Measurements from ENCODE around the gene XPA. TPM values are rescaled to one million over a fixed set of nuclear protein-coding genes. Genes with fewer than 3 reads are reported as not detected.
A peak's percentile ranks its signal among the peaks of the same experiment; 100 is the strongest.

XPA gene
- total RNA-seq, 1 donor from 2014 or later, result 9.8 TPM

DNA sequence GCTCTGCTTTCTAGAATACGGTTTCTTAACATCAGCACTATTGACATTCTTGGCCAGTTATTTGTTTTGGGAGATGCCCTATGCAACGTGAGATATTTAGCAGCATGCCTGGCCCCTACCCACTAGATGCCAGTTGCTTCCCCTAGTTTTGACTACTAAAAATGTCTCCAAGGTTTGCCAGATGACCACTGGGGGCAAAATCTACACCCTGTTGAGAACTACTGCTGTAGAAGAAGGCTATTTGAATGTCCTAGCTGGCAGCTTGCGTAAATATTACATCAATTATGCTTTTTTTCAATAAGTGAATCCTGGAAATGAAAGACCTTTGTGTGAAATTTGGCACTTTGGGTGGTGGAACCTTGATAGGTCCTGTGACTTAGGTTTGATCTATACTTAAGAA is 58.5 kb downstream of the XPA start:
- H2AFZ ChIP-seq (ENCODE audit: low read depth, low read length), result no peak overlapping the region
- H3K9ac ChIP-seq (ENCODE audit: low read length), result no peak overlapping the region
- no peak overlapping the region for H3K4me3 ChIP-seq (ENCODE audit: insufficient read depth, low read depth, low read length)
- H3K27ac Mint-ChIP-seq (ENCODE audit: unreplicated experiment), result no peak overlapping the region
- H3K79me2 ChIP-seq (ENCODE audit: insufficient read depth, low read length), result peaks cover 83% of the 10 kb centered on the region
- H3K36me3 Mint-ChIP-seq (ENCODE audit: low read depth, unreplicated experiment), result no peaks in the 10 kb centered on the region
- H3K27me3 ChIP-seq (ENCODE audit: insufficient read depth, low read length), result no peaks in the 10 kb centered on the region
- H3K27ac ChIP-seq (ENCODE audit: low read depth, low read length), result no peak overlapping the region
- H3K4me3 Mint-ChIP-seq (ENCODE audit: unreplicated experiment), result peak overlapping the region; percentile 1
- TF ChIP-seq, protein P1, sequence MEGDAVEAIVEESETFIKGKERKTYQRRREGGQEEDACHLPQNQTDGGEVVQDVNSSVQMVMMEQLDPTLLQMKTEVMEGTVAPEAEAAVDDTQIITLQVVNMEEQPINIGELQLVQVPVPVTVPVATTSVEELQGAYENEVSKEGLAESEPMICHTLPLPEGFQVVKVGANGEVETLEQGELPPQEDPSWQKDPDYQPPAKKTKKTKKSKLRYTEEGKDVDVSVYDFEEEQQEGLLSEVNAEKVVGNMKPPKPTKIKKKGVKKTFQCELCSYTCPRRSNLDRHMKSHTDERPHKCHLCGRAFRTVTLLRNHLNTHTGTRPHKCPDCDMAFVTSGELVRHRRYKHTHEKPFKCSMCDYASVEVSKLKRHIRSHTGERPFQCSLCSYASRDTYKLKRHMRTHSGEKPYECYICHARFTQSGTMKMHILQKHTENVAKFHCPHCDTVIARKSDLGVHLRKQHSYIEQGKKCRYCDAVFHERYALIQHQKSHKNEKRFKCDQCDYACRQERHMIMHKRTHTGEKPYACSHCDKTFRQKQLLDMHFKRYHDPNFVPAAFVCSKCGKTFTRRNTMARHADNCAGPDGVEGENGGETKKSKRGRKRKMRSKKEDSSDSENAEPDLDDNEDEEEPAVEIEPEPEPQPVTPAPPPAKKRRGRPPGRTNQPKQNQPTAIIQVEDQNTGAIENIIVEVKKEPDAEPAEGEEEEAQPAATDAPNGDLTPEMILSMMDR (IDR thresholded peaks at IDR 0.05; ENCODE audit: insufficient read depth, low read depth, low read length), result peak; percentile 25
- TF ChIP-seq EZH2 (IDR thresholded peaks at IDR 0.05; ENCODE audit: insufficient read depth, low read length), result no peak
- H3K4me1 Mint-ChIP-seq (ENCODE audit: low read depth, unreplicated experiment), result peaks cover 26% of the 10 kb centered on the region
- H3K27me3 Mint-ChIP-seq (ENCODE audit: low read depth, unreplicated experiment), result no peaks in the 10 kb centered on the region
- no peak for DNase-seq (ENCODE audit: low read depth)
- H3K4me1 ChIP-seq (ENCODE audit: insufficient read depth, low read length), result peaks cover 8% of the 10 kb centered on the region
- H3K9me3 Mint-ChIP-seq (ENCODE audit: unreplicated experiment), result no peaks in the 10 kb centered on the region
- no peak for FAIRE-seq
- peaks cover 11% of the 10 kb centered on the region for H3K36me3 ChIP-seq (ENCODE audit: insufficient read depth, low read length)
- peaks cover 58% of the 10 kb centered on the region for H4K20me1 ChIP-seq (ENCODE audit: insufficient read depth, low read length)
- H3K4me2 ChIP-seq (ENCODE audit: low read length), result no peak overlapping the region
- no peaks in the 10 kb centered on the region for H3K9me3 ChIP-seq (ENCODE audit: insufficient read depth, low read depth, low read length)

DNA sequence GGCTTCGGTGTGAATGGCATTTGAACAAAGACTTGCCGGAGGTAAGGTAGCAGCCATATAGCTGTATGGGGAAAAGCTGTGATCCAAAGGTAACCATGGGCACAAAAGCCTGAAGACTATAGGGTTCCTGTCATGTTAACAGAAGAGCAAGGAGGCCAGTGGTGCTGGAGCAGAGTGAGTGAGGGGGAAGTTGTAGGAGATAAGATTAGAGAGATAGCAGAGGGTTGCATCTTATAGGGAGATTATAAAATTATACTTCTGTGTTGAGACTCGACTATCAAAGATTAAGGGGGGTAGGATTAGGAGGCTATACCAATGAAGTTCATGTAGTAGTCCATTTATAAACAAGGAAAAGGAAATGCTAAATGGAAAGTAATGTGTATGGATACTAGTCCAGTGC is 60.2 kb downstream of the XPA start:
- Mint-ChIP-seq H3K4me1 (ENCODE audit: low read depth, unreplicated experiment) (peaks cover 26% of the 10 kb centered on the region), H3K27ac (ENCODE audit: unreplicated experiment) (no peak overlapping the region), H3K9me3 (ENCODE audit: unreplicated experiment) (no peaks in the 10 kb centered on the region), H3K36me3 (ENCODE audit: low read depth, unreplicated experiment) (peaks cover 2% of the 10 kb centered on the region), H3K4me3 (ENCODE audit: unreplicated experiment) (peak overlapping the region; percentile 55), H3K27me3 (ENCODE audit: low read depth, unreplicated experiment) (no peaks in the 10 kb centered on the region)
- FAIRE-seq (no peak), DNase-seq (ENCODE audit: low read depth) (no peak)
- H3K9me3 ChIP-seq (ENCODE audit: insufficient read depth, low read depth, low read length), result no peaks in the 10 kb centered on the region
- H3K4me1 ChIP-seq (ENCODE audit: insufficient read depth, low read length), result peaks cover 12% of the 10 kb centered on the region
- H3K27ac ChIP-seq (ENCODE audit: low read depth, low read length), result no peak overlapping the region
- TF ChIP-seq EZH2 (IDR thresholded peaks at IDR 0.05; ENCODE audit: insufficient read depth, low read length), result no peak
- TF ChIP-seq, protein P1 (IDR thresholded peaks at IDR 0.05; ENCODE audit: insufficient read depth, low read depth, low read length), result no peak
- H3K36me3 ChIP-seq (ENCODE audit: insufficient read depth, low read length), result peaks cover 3% of the 10 kb centered on the region
- no peak overlapping the region for H2AFZ ChIP-seq (ENCODE audit: low read depth, low read length)
- H3K27me3 ChIP-seq (ENCODE audit: insufficient read depth, low read length), result no peaks in the 10 kb centered on the region
- peaks cover 58% of the 10 kb centered on the region for H4K20me1 ChIP-seq (ENCODE audit: insufficient read depth, low read length)
- no peak overlapping the region for H3K9ac ChIP-seq (ENCODE audit: low read length)
- H3K4me2 ChIP-seq (ENCODE audit: low read length), result peak overlapping the region; percentile 18
- H3K4me3 ChIP-seq (ENCODE audit: insufficient read depth, low read depth, low read length), result no peak overlapping the region
- H3K79me2 ChIP-seq (ENCODE audit: insufficient read depth, low read length), result peaks cover 82% of the 10 kb centered on the region

DNA sequence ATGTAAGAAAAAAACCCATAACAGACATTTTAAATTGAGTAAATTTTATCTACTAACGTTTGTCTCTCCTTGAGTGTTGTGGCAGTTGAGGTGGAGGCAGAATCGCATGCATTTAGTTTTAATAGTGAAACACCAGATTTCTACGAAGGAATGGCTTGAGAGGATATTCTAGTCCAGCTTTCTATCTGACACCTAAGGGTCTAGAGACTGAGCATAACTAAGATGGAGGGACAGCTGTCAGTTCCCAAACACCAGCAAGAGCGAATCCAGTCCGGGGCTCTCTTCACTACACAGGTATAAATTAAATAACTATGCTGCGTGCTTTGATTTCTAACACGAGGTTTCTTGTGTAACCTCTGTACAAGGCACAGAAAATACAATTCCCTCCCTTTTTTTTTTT is 62.1 kb downstream of the XPA start:
- Mint-ChIP-seq H3K9me3 (ENCODE audit: unreplicated experiment) (no peaks in the 10 kb centered on the region), H3K4me3 (ENCODE audit: unreplicated experiment) (peak overlapping the region; percentile 93), H3K27me3 (ENCODE audit: low read depth, unreplicated experiment) (no peaks in the 10 kb centered on the region), H3K27ac (ENCODE audit: unreplicated experiment) (peak overlapping the region; percentile 67), H3K36me3 (ENCODE audit: low read depth, unreplicated experiment) (peaks cover 2% of the 10 kb centered on the region), H3K4me1 (ENCODE audit: low read depth, unreplicated experiment) (peaks cover 22% of the 10 kb centered on the region)
- no peak for TF ChIP-seq EZH2 (IDR thresholded peaks at IDR 0.05; ENCODE audit: insufficient read depth, low read length)
- TF ChIP-seq, protein P1 (IDR thresholded peaks at IDR 0.05; ENCODE audit: insufficient read depth, low read depth, low read length), result no peak
- Histone ChIP-seq H3K79me2 (ENCODE audit: insufficient read depth, low read length) (peaks cover 82% of the 10 kb centered on the region), H3K36me3 (ENCODE audit: insufficient read depth, low read length) (no peaks in the 10 kb centered on the region), H3K4me1 (ENCODE audit: insufficient read depth, low read length) (peaks cover 15% of the 10 kb centered on the region), H3K27me3 (ENCODE audit: insufficient read depth, low read length) (no peaks in the 10 kb centered on the region), H3K4me2 (ENCODE audit: low read length) (peak overlapping the region; percentile 96), H3K9ac (ENCODE audit: low read length) (peak overlapping the region; percentile 95), H3K9me3 (ENCODE audit: insufficient read depth, low read depth, low read length) (no peaks in the 10 kb centered on the region), H3K27ac (ENCODE audit: low read depth, low read length) (no peak overlapping the region), H4K20me1 (ENCODE audit: insufficient read depth, low read length) (peaks cover 53% of the 10 kb centered on the region), H2AFZ (ENCODE audit: low read depth, low read length) (no peak overlapping the region), H3K4me3 (ENCODE audit: insufficient read depth, low read depth, low read length) (peak overlapping the region; percentile 95)
- no peak for FAIRE-seq
- DNase-seq (ENCODE audit: low read depth), result no peak

Data from astrocyte (in vitro differentiated cells and primary cell).